ENCODE results near the gene F8. TPM values are rescaled to one million over a fixed set of nuclear protein-coding genes. Genes with fewer than 3 reads are reported as not detected.
"Not testable (repeated sequence)": the region's sequence is repeated elsewhere in the genome, so short reads cannot be mapped to it uniquely, and the experiment has no call there.

Gene F8
- total RNA-seq, 1 experiment from 2014 or later = 0.91 TPM

DNA sequence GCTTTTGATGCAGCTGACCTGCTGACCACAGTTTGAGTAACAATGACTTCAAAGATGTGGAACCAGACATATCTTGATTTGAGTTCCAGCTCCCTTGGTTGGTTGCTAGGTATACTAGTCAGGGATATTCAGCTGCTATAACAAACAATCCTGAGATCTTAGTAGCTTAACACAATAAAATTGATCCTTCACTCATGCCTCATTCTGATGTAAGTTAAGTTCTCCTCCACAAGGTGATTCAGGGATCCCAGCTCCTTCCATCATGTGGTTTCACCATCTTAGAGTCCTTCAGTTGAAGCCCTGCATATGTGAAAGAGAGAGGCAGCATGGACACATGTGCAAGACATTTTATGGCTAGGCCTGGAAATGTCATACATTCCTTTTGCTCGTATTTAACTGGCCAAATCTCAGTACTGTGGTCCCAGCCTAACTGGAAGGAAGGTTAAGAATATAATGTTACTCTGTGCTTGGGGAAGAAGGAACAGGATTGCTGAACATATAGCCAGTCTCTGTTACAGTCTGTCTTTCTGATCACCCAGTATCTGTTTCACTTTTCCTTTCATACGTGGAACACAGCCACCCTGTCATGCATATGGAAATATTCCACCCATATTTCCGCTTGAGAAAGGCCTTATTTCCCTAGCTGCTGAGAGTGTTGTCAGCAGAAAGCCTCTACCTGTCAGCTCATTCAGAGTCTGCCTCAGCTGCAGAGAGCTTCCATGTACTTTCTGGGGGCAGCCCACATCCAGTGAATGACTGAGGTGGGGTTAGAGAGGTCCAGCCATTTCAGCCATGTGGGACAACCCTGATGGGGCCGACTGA, 195.1 kb downstream of the F8 start:
- H3K4me1 ChIP-seq (ENCODE audit: insufficient read depth, low read length) = no peaks in the 10 kb centered on the region
- H3K79me2 ChIP-seq (ENCODE audit: low read length) = no peaks in the 10 kb centered on the region
- H3K27me3 ChIP-seq (ENCODE audit: low read length) = no peaks in the 10 kb centered on the region
- no TSS peak for BruUV-seq (replicated peaks)
- ChIA-PET CTCF (no interaction called here), POLR2A (ENCODE audit: unreplicated experiment) (no interaction called here)
- no peak overlapping the region for H2AFZ ChIP-seq (ENCODE audit: low read length)
- intact Hi-C loops (cut with micrococcal nuclease) = no loop called here
- H3K9me2 ChIP-seq (replicated peaks; ENCODE audit: low read length) = no peaks in the 10 kb centered on the region
- H3K4me3 ChIP-seq (ENCODE audit: low read length) = no peak overlapping the region
- H3K4me2 ChIP-seq (ENCODE audit: low read length) = no peak overlapping the region
- no peak for TF ChIP-seq CTCF (conservative IDR thresholded peaks at IDR 0.05; ENCODE audit: low read depth, low read length)
- TF ChIP-seq EZH2 (IDR thresholded peaks at IDR 0.05; ENCODE audit: low read length, unreplicated experiment) = no peak
- no peak for TF ChIP-seq EZH2phosphoT487 (IDR thresholded peaks at IDR 0.05; ENCODE audit: borderline replicate concordance, low read length)
- no peak overlapping the region for H3K9ac ChIP-seq (ENCODE audit: low read length)
- no peaks in the 10 kb centered on the region for H4K20me1 ChIP-seq (ENCODE audit: low read length)
- no peak for ATAC-seq
- H3F3A ChIP-seq (ENCODE audit: low read length, unreplicated experiment) = no peaks in the 10 kb centered on the region
- H3K9me3 ChIP-seq (ENCODE audit: low read length) = no peaks in the 10 kb centered on the region
- no peaks in the 10 kb centered on the region for H3K36me3 ChIP-seq (ENCODE audit: low read depth, low read length)
- no peak for DNase-seq
- H3K27ac ChIP-seq (ENCODE audit: low read length) = no peak overlapping the region

DNA sequence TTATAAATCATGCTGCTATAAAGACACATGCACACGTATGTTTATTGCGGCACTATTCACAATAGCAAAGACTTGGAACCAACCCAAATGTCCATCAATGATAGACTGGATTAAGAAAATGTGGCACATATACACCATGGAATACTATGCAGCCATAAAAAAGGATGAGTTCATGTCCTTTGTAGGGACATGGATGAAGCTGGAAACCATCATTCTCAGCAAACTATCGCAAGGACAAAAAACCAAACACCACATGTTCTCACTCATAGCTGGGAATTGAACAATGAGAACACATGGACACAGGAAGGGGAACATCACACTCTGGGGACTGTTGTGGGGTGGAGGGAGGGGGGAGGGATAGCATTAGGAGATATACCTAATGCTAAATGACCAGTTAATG, 196.9 kb downstream of the F8 start:
- POLR2A ChIA-PET (ENCODE audit: unreplicated experiment); H3K4me2 ChIP-seq (ENCODE audit: low read length); DNase-seq; H3K27ac ChIP-seq (ENCODE audit: low read length); H3K27me3 ChIP-seq (ENCODE audit: low read length); H3K36me3 ChIP-seq (ENCODE audit: low read depth, low read length); CTCF ChIA-PET; H3K4me3 ChIP-seq (ENCODE audit: low read length); H3K9me3 ChIP-seq (ENCODE audit: low read length); H4K20me1 ChIP-seq (ENCODE audit: low read length); H3K79me2 ChIP-seq (ENCODE audit: low read length); H3F3A ChIP-seq (ENCODE audit: low read length, unreplicated experiment); H3K9ac ChIP-seq (ENCODE audit: low read length); intact Hi-C loops (cut with micrococcal nuclease); H3K4me1 ChIP-seq (ENCODE audit: insufficient read depth, low read length); H2AFZ ChIP-seq (ENCODE audit: low read length); H3K9me2 ChIP-seq (replicated peaks; ENCODE audit: low read length); ATAC-seq; BruUV-seq (replicated peaks): not testable (repeated sequence)

- H4K20me1 ChIP-seq (ENCODE audit: low read length) = no peaks in the 10 kb centered on the region
- H3K79me2 ChIP-seq (ENCODE audit: low read length) = no peaks in the 10 kb centered on the region
- ATAC-seq (no peak), DNase-seq (no peak)
- H3K9me3 ChIP-seq (ENCODE audit: low read length) = no peaks in the 10 kb centered on the region
- no peak overlapping the region for H2AFZ ChIP-seq (ENCODE audit: low read length)
- no peak overlapping the region for H3K9ac ChIP-seq (ENCODE audit: low read length)
- TF ChIP-seq EZH2phosphoT487 (IDR thresholded peaks at IDR 0.05; ENCODE audit: borderline replicate concordance, low read length) (no peak), CTCF (conservative IDR thresholded peaks at IDR 0.05; ENCODE audit: low read depth, low read length) (no peak), EZH2 (IDR thresholded peaks at IDR 0.05; ENCODE audit: low read length, unreplicated experiment) (no peak)
- H3K4me3 ChIP-seq (ENCODE audit: low read length) = no peak overlapping the region
- H3K9me2 ChIP-seq (replicated peaks; ENCODE audit: low read length) = no peaks in the 10 kb centered on the region
- H3K4me2 ChIP-seq (ENCODE audit: low read length) = no peak overlapping the region
- no peak overlapping the region for H3K27ac ChIP-seq (ENCODE audit: low read length)
- no peaks in the 10 kb centered on the region for H3F3A ChIP-seq (ENCODE audit: low read length, unreplicated experiment)
- no peaks in the 10 kb centered on the region for H3K4me1 ChIP-seq (ENCODE audit: insufficient read depth, low read length)
- intact Hi-C loops (cut with micrococcal nuclease) = no loop called here
- POLR2A ChIA-PET (ENCODE audit: unreplicated experiment) = interaction anchor here (0.6 kb wide), 1 partner anchor 1673 kb away, joined by 3 read pairs; no protein-coding TSS in a partner anchor
- no peaks in the 10 kb centered on the region for H3K36me3 ChIP-seq (ENCODE audit: low read depth, low read length)
- no TSS peak for BruUV-seq (replicated peaks)
- CTCF ChIA-PET = no interaction called here
- H3K27me3 ChIP-seq (ENCODE audit: low read length) = no peaks in the 10 kb centered on the region
Measured at GRCh38 chrX:154824638-154825037, 197.9 kb downstream of the F8 start.
